RKO (cell line): ENCODE measurements around the gene NHSL1.

Experiments used
- DNase-seq: peaks from one replicate; pipeline ENCODE4 v3.0.0-alpha.2; 2016; ENCODE audit warnings: low spot score

The NHSL1 gene

DNA sequence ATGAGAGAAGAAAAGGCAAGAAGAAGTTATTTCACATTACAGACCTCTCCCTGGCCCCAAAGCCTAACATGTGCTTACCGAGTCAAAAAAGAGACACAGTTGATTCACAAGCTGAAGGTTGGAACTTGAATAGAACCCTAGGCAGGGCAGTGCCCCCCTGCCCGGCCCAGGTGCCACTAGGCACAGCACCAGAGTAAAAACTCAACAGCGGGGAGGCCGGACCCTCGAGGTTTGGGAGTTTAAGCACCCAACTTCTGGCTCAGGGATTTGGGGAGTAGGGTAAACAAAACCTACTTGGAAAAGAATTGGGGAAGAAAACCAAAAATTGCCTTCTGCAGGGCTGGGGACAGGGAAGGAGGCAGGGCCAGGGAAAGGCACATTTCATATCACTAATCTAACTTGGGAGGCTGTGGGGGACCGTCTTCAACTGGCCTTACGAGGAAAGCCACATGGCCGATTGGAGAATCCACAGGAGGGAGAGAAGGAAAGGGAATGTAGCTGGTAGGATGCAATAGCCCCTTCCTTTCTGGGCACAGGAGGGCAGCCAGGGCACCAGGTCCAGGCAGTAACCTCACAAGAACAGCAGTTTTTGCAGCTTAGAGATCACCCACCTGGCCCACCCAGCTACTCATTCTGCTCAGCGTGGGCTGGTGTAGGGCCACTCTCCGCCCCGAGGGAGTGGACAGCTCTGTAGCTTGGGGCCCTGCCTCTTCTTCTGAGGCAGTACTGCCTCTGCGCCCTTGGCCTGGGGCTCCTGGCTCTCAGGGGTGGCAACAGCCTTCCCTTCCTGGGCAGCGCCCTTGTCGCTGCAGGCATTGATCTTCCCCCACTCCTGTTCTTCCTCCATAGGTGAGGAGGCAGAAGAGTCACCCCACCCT lies 97.1 kb downstream of the NHSL1 start:
- DNase-seq = no peak

DNA sequence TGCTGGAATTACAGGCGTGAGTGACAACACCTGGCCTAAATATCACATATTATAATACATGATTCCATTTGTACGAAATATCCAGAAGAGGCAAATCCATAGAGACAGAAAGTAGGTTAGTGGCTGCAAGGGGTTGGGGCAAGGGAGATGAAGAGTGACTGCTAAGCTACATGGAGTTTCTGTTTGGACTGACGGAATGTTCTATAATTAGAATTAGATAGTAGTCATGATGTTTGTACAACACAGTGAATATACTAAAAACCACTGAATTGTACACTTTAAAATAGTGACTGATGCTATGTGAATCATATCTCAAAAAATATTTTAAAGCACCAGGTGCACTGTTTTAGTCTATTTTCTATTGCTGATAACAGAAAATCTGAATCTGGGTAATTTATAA lies 99.0 kb downstream of the NHSL1 start:
- no peak for DNase-seq

DNA sequence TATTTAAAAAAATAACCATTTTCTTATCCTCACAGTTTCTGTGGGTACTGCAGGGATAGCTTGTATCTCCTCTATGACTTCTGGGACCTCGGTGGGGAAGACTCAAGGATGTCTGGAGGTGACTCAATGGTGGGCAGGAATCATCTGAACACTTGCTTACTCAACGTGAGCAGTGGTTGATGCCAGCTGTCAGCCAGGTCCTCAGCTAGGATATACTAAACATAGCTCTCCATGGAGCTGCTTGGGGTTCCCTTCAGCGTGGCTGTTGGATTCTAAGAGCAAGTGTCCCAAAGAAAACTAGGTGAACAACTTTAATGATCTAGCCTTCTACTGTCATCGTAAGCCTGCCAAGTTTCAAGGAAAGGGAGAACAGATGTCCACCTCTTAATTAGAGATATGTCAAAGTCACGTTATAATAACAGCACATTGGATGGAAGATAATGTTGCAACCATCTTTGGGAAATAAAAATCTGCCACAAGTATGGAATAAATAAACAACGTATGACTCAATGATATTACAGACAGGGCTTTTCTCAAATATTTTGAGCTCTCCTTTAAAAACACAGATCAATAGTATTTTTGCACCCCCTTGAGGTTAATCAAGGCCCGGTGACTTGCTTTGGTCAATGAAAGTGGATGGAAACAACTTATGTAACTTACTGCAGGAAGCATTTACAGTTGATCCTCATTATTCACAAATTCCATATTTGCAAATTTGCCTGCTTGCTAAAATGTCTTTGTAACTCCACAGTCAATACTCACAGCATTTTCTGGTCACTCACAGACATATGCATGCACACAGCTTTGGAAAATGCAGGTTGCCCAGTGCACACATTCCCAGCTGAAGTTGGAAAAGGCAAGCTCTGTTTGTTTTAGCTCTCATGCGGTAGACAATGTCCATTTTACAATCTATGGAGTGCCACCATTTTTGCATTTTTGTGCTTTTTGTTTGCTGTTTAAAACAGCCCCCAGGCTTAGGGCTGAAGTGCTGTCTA lies 101.9 kb downstream of the NHSL1 start:
- peak; percentile 19 for DNase-seq

- DNase-seq = no peak
These were observed 102.6 kb downstream of the NHSL1 start for GRCh38 chr6:138396709-138397108.

- DNase-seq = no peak
These were observed 105.2 kb downstream of the NHSL1 start for GRCh38 chr6:138393871-138394783.

- no peak for DNase-seq
These were observed 109.7 kb downstream of the NHSL1 start for GRCh38 chr6:138389551-138389950.

DNA sequence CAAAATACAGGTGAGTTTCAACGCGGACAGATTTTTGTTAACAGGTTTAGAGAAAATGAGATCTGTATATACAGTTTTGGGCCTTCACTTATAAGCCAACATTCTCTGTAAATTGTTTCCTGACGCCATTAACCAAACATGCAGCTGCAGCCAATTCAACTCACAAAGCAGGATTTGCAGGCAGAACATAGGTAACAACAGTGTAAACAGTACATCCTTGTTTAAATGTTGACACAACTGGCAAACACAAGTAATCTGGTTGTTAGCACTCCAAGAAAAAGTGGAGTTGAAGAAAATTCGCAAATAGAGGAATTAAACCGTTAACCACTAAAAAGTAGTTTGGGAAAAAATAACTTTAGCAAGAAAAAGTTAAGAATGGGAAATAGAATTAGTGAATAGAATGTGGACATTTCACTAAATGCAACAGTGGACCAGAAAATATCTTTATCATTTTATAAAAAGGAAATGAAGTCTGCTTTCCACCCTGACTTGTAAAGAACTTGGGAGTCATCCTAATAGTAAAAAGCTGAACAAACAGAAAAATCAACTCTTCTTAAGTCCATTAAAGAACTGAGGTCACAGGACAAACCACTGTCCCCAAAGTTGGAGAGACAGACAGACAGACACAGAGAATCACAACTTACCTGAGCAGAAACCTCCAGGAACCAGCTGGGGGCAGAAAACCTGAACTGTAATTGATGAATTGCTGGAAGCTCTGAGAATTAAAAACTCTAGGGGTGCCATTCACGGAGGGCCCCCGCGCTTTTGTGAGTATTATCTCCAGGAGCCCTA lies 111.5 kb downstream of the NHSL1 start:
- no peak for DNase-seq

- DNase-seq = no peak
These were observed 112.4 kb downstream of the NHSL1 start for GRCh38 chr6:138386897-138387296.

GRCh38 chr6:138383776-138384175 lies 115.5 kb downstream of the NHSL1 start:
- no peak for DNase-seq

GRCh38 chr6:138382498-138383265 lies 116.6 kb downstream of the NHSL1 start:
- DNase-seq = no peak

- no peak for DNase-seq
These were observed 120.8 kb downstream of the NHSL1 start for GRCh38 chr6:138378463-138378862.

GRCh38 chr6:138377844-138378243 lies 121.5 kb downstream of the NHSL1 start, which contains the start of gene SMIM28:
Gene SMIM28, plus strand, starts transcription at chr6:138377905. Its CDS starts 168 bp downstream, at chr6:138378073.
- no peak for DNase-seq

- DNase-seq = no peak
These were observed 122.3 kb downstream of the NHSL1 start for GRCh38 chr6:138377042-138377441.

DNA sequence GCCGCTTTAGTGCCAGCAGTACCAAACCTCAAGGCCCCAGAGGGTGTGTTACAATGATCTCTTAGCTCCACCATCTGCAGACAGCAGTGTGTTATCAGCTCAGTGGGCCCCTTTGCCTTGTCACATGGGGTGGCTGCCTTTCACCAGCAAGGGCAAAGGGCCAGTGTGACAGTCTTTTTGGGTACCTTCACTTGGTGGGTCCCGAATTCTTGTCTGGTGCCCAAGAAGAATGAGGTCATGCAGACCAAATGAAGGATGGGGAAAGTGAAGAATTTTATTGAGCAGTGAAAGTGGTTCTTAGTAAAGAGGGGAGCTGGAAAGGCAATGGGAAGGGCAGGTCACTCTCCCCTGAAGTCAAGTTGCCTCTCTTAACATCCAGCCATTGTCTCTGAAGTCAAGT lies 124.5 kb downstream of the NHSL1 start:
- DNase-seq = no peak

DNA sequence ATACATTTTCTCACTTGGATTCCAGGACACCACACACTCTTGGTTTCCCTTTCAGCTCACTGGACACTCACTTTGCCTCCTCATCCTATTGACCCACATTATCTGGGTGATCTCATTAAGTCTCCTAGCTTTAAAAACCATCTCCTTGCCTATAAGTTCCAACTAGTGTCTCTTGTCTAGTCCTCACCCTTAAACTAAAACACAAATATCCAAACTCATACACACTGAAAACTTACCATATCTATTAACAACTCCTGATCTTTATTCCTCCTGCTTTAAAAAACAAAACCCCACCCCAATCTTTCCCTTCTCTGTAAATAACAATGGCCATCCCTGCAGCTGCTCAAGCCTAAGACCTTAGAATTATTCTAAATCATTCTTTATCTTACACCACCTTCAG lies 125.1 kb downstream of the NHSL1 start:
- DNase-seq = no peak

DNA sequence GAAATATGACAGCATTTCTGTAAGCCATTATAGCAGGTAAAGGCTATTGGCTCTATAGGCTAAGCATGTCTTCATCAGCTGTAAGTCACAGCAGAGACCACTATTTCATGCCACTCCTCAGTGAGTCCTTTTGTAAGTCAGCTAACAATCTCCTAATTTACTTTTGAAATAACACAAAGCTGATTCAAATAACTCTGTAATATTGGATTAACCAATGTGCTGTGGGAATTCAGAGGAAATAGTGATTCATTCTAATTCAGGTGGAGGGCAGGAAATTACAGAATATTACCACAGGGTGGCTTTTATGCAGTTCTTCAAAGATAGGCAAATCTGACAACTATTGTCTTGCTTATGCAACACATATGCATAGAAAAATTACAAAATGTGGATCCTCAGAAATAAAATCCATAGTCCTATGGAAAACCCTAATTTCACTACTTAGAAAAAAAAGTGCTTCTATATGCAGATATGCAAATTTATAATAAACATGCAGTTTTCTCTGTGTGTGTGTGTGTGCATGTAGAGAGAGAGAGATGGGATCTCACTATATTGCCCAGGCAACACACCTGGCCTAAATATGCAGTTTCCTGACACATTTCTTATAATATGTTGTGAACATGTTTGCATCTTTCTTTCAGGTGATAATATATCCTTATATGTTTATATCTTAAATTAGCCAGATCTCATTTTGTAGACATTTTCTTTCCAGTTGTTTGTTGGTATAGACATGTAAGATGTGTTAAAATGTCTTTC lies 126.4 kb downstream of the NHSL1 start:
- peak; percentile 31 for DNase-seq
